Activated T-cell treated with anti-CD3 and anti-CD28 coated beads for 48 hours (primary cell): ENCODE measurements around the gene SCN8A.
"Not testable (repeated sequence)": the region's sequence is repeated elsewhere in the genome, so short reads cannot be mapped to it uniquely, and the experiment has no call there.

Experiments
- DNase-seq: peaks from one replicate; pipeline ENCODE4 v3.0.0-alpha.2; 2020; ENCODE audit warnings: low read depth

The SCN8A gene

DNA sequence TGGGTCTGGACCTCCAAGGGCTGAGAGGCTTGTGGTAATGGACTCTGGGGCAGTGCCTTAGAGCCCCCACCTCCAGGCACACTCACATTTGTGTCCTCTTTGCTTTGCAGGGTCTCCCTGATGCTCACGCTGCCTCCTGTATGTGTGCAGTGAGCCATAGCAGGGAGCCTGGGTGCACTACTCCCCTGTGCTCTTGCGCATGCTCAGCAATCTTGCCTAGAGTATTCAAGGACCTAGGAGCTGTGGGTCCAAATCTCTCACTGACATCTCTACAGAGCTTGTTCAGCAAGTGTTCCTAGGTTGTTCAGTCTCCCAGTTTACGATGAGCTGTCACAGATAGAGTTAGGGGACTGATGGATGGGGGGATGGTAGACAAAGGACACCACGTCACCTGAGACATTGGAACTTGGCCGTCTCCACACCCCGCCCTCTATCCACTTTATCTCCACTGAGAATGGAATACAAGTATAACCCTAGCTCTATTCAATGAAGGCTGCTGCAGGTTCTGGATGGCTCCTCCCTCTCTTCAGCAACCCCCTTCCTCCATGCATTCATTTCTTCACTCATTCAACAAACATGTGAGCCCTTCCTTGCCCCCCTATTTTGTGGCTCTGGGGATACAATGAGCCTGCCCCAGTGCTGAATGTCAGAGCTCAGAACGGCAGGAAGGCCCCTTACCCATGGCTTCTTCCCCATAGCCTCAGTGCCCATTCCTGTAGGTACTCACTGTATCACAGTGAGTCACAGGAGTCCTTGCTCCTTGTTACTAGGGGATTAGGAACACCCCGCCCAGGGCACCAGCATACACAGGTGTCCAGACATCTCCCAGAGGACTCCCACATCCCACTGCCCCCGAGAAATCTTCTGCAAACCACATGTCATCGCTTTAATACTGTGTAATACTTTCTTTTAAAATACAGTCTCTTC, 226.3 kb downstream of the SCN8A start:
- DNase-seq: no peak

DNA sequence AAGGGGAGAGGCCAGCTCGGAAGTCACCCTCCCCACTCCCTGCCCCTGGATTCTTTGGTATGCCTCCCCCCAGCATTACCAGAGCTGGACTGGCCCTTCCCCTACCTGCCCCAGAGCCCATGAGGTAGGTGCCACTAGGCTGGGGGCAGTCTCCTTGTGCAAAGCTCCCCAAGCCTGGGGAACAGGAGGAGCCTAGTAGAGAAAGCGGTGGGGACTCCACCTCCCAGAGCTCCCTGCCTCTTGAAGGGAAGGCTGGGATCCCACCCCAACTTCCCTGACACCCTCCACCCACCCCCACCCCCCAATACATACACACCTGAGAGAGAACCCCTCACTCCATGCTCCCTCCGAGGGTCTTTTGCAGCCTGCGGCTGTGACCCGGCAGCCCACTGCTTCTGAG, 227.1 kb downstream of the SCN8A start:
- no peak for DNase-seq

DNA sequence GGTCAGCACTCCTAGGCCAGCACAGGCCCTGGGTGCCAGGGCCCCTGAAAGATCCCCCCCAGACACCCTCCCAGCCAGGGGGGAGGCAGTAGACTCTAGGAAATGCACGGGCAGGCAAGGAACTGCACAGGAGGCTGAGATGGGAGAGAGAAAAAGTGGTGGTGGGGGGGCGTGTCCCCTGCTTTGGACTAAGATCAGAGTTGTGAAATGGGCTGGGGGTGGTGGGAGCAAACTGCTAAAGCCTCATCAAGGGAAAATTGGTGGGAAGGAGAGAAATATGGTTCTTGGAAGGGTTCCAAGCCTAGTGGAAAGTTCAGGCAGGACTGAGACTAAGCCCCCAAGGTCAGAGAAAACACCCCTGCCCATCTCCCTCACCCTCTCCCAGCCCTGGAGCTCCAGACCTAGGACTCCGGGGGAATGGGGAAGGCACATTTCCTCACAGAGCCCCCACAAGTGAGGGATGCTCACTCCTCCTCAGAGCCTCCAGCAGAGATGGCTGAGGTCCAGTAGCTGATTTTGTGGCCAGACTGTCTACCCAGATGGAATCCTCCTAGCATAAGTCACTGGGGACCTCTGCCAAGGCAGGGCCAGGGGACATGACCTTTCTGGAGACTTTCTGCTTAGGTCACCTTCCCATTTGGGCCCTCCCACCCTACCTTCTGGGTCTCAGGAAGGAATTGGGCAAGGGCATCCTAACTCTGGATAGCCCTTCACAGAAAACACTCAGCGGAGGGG, 227.7 kb downstream of the SCN8A start:
- DNase-seq: no peak

DNA sequence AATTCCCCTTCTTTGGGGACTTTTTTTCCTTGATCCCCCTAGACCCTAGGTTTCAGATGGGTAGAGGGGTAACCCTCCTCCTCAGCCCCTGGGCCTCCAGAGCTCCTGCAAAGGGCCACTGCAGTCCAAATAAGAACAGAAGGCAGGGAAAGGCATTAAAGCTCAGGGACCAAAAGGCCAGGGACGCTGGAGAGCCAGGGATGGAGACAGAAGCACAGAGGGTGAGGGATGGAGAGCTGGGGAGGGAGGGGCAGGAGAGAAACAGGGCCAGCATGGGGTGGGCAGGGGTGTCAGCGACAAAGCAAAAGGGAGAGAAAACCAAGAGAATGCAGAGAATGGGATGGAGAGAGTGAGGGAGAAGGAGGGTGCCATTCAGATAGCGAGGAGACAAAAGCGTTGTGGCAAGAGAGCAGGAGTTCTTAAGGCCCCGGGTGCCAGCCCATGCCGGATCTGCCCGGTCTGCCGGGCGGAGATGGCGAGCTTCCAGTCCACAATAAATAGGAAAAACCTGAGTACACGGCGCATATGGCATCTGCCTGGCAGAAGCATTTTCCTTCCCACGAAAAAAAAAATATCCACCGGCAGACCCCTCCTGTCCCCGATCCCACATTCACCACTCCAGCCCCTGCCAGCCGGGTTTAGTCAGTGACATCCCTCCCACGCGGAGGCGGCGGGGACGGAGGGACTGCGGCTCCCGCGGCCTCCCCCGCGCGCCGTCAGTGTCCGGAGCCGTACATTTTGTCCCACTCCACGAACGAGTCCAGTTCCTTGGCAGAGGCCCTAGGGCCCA, 228.9 kb downstream of the SCN8A start:
- DNase-seq: no peak

DNA sequence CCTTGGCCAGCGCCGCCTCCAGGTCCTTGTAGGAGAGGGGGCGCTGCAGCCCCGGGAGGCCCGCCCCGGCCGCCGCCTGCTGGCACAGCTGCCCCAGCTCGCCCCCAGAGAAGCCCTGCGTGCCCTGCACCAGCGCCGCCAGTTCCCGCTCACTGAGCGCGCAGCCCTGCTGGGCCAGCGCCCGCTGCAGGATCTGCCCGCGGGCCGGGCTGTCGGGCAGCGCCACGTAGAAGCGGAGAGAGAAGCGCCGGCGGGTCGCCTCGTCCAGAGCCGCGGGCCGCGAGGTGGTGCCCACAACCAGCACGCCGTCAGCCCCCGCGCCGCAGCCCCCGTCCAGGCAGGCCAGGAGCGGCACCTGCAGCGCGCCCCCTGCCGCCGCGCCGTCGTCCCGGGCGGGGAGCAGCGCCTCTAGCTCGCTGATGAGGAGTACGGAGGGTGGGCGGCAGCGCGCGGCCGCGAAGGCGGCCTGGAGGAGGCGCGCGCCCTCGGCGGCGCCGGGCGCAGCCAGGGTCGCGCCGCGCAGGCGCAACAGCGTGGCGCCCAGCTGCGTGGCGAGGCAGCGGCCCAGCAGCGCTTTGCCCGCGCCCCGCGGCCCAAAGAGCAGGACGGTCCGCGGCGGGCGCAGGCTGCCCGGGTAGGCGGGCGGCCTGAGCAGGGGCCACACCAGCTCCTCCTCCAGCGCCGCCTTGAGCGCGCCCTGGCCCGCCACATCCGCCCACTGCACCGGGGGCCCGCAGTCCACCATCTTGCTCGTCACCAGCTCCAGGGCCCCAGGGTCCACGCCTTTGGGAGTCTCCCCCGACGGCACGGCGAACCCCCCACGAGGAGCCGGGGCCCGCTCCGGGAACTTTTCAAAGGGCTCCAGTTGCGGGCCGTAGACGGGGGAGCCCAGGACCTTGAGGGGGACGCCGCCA, 229.8 kb downstream of the SCN8A start:
- DNase-seq: peak; percentile 86

DNA sequence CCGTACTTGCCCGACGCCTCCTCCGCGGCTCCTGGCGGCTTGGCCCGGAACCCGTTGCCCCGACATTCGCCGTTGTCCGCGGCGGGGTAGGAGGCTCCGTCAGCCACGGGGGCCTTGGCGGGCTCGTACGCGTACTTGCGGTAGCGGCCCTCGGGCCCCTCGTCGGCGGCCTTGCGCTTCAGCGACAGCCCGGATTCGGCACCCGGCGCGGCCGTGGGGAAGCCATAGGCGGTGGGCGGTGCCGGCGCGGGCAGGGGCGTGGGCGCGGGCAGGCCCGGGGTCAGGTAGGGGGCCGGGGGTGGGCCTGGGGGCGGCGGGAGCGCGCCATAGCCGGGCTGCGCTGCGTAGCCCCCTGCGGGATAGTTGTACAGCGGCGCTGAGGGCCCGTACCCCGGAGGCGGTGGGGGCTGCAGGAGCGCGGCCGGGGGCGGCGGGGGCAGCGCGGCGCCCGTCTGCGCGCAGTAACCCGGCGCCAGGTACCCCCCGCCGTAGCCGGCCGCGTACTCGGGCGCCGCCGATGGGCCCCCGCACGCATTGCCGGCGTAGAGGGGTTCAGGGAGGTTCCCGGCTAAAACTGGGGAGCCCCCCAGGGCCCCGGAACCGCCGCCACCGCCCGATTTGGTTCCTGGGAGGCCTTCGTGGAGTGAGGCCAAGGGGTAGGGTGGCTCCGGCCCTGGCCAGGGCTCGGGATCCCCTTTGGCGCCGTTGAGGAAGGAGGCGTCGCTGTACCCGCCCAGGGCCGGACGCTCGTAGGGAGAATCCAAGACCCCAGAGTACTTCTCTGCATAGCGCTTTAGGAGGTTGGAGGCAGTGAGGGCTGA, 230.6 kb downstream of the SCN8A start:
- peak; percentile 31 for DNase-seq

DNA sequence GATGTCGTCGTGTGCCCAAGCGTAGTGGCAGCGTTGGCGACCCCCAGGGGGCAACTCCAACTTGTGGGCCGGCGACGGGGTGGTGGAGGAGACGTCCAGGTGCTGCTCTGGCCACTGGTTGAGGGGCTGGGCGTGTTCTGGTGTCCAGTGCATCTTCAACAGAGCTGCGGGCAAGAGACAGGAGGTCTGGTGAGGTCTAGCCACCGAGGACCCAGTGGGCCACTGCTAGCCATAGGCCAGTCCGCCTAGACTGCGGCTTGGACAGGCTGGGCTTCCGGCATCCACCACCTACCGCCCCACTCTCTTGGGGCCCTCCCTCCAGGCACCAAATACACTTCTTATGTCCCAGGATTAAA, 231.2 kb downstream of the SCN8A start:
- no peak for DNase-seq

DNA sequence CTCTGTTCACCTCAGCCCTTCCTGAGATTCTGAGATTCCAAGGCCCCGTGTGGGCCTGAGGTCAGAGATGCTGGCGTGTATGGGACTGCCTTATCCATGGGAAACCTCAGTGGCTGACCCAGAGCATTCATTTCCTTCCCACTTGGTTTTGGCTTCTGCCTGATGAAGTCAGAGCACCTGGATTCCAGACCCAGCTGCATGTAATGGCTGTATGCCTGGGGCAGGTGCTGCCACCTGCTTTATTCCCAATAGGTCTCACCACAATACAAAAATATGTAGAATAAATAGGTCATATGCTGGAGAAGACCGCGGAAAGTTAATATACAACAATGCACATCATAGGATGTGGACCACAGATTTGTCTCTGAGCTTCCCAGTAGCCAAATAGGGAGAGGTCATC, 231.9 kb downstream of the SCN8A start:
- no peak for DNase-seq

DNA sequence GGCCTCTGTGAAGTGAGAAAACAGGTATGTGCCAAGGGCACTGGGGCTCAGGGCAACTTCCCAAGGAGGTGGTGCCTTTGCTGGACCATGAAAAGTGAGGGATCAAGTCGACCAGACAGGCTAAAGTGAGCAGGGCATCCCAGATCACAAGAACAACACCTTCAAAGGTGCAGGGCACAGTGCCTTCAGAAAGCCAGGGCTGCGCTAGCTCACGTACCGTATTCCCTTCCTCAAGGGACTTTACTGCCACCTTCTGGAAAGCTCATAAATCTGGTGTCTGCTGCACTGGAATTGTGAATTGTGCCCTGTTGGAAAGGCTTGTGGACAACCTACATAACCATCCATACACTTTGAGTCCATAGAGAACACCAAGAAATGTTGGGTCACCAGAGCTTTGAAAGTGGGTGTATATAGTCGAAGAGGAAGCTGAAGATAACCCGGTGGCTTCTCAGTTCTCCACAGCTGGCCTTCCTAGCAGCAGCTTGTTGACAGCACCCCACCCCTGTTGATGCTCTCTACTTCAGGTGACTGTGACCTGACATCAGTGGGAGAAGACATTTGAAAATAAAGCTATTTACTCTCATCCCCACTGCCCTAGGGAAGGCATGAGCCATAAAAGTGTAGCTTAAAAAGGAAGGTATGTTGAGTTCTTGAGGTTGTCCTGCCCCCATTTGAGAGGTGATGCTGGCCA, 233.0 kb downstream of the SCN8A start:
- no peak for DNase-seq

DNA sequence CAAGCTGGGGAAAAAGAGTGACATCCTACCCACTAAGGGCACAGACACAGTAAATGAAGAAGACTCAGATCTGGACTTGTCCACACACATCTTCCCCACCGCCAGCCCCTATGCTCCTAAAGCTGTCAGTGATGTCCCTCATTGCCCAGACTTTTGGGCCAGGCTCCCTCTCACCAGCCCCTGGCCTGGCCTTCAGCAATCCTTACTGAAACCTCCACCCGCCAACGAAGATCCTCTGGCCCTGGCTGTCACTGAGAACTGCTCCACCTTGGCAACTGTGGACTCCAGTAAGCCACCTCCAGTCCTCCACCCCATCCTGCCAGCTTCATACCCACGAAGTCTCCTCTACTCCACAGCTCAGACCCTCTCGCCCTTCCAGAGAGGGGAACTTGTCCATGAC, 234.2 kb downstream of the SCN8A start:
- DNase-seq: no peak

DNA sequence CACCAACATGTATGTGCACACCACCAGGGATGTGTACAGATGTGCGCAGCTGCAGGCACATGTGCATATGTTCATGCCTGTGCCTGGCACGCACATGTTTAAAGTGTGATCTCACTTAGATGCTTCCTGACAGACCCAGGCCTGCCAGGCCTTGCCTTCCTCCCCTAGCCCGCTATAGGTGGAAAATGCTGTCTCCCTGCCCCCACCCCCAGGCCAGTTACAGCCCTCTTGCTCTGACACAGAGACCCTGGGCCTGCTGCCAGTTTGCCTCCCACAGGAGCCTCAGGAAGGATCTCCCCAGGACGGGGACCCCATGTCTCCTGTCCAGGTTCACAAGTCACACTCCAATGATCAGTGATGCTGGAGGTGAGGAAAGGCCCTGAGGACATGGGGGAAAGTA, 235.8 kb downstream of the SCN8A start:
- DNase-seq: no peak

DNA sequence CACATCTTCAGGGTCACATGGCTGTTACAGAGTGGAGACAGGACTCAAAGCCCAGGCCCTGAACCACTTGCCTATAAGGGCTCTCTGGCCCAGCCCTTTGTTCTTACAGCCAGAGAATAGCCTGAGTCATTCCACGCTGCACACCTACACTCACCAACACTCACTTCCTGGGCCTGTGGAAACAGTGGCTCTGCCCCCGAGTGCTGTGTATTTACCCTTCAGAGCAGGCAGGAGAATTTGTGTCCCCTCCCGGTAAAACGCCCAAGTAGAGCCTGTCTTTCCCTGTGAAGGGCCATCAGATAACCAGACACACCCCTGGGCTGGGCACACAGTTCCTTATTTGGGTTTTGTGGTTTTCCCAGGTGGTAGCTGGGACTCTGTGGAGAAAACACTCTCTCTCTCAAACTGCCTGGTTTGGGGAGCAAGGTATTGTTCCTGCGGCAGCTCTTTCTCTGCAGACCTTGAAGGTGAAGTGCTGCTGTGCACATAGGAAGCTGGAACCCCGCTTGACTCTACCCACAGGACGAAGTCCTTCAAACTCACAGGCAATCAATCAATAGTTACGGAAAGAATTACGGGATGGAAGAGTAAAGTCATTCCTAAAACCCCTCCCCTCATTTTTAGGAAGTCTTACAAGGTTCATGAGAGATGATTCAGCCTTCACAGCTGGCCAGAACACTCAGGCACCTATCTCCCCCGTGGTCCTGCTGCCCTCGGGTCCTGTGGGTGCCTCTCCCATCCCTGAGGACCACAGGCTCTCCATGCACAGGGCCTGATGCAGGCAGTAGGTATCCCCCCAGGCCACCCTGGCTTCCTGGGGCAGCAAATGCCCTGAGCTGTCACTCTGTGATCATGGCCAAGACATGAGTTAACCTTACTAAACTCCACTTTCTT, 237.1 kb downstream of the SCN8A start:
- DNase-seq: peak; percentile 65

DNA sequence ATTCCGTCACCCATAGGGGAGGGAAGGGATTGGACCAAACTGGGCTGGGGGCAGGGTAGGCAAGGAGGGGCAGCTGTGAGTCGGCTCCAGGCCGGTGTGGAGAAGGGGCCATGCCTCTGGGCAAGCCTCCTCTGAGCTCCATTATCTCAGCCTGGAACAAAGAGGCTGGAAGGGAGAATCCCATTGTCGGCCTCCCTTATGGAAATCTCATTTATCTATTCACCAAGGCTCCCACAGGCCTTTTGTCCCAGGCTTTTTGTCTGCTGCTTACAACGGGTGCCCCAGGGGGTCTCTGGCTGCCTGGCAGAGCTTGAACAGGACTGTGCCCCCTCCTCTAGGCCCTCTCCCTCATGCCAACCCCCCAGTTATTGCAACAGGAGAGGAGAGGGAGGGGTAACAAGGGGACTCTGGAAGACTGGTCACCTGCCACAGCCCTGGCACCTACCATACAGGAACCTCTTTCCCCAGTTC, 238.0 kb downstream of the SCN8A start:
- DNase-seq: no peak

DNA sequence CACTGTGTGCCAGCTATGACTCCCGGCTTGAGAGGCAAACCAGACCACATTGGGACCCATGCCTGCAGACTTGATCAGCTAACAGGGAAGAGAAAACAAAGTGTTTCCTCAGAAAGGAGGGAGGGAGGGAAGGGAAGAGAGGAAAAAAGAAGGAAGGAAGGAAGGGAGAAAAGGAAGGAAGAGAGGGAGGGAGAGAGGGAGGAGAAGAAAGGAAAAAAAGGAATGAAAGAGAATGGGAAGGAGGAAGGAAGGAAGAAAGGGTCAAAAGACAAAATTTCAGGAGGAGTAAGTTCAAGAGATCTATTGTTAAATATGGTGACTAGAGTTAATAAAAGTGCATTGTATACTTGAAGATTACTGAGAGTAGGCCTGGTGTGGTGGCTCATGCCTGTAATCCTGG, 238.6 kb downstream of the SCN8A start:
- DNase-seq: no peak

DNA sequence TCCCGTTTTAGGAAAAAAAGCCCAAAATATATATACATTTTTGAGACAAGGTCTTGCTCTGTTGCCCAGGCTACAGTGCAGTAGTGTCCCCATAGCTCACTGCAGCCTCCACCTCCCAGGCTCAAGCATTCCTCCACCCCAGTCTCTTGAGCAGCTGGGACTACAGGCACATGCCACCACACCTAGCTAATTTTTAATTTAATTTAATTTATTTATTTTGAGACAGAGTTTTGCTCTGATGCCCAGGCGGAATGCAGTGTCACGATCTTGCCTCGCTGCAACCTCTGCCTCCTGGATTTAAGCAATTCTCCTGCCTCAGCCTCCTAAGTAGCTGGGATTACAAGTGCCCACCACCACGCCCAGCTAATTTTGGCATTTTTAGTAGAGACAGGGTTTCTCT, 240.8 kb downstream of the SCN8A start:
- DNase-seq: not testable (repeated sequence)

DNA sequence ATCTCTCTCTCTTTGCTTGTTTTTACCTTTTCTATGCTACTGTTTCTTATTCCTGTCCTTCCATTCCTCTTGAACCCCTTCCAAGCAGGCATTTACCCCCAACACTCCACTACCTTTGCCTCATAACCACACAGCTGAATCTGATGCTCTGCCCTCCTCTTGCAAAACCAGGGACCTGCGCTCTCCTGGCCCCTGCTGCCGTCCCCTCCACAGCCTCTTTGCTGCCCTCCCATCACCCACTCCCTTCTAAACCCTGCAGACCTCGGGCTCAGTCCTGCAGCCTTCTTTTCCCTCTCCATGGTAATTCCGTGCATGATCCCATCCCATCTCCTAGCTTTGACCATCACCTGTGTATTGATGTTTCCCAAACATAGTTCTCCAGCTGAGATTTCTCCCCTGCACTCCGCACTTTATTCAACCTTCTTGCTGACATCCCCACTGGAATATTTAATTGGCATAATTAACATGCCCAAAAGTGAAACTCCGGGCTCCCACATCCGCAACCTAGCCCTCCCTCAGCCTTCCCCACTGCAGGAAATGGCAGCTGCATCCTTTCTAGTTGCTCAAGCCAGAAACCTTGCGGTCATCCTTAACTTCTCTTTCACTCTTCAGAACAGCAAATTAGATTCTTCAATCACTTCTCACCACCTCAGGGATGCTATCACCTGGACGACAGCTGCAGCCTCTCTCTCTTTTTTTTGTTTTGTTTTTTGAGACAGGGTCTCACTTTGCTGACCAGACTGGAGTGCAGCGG, 241.5 kb downstream of the SCN8A start:
- no peak for DNase-seq

DNA sequence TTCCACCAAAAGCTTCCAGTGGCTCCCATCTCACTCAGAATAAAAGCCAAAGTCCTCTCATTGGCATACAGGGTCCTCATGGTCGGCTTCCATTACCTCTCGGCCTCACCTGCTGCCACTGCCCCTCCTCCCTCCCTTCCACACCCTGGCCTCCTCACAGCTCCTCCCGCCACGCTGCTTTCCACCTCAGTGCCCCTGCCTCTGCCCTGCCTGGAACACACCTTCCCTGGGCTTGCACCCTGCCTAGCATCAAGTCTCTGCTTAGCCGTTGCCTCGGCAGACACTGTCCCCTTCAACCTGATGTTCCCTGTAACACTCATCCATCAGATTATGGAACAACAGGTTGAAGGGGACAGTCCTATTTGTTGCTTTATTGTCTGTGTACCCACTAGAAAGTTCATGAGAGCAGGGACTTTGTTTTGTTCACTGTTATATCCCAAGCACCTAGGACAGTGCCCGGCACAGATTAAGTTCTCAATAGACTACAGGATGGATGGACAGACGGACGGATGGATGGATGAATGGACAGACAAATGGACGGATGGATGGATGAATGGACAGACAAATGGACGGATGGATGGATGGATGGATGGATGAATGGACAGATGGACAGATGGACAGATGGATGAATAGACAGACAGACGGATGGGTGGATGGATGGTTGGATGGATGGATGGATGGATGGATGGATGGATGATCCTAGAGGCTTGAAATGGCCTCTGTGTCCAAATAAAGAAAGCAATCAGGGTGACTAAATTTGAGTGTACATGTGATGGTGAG, 242.6 kb downstream of the SCN8A start:
- no peak for DNase-seq
